Trophoblast cell (in vitro differentiated cells and primary cell): ENCODE measurements around the gene C2orf80.
A peak's percentile ranks its signal among the peaks of the same experiment; 100 is the strongest.

Experiments used
- DNase-seq, 2 donors: peaks; one replicate each; pipeline ENCODE4 v3.0.0-alpha.2; 2016
- H2AFZ ChIP-seq: 2 replicates; pipeline ENCODE4 v1.6.1; 2013; ENCODE audit warnings: low read length, moderate library complexity, mild to moderate bottlenecking; ENCODE audit not compliant: insufficient read depth, poor library complexity
- H2AK5ac ChIP-seq: 2 replicates; pipeline ENCODE4 v1.6.1; 2013; ENCODE audit warnings: mild to moderate bottlenecking, low read length
- H2BK120ac ChIP-seq: 2 replicates; pipeline ENCODE4 v1.6.1; 2013; ENCODE audit warnings: low read length, mild to moderate bottlenecking, moderate library complexity; ENCODE audit not compliant: insufficient read depth, poor library complexity
- H2BK12ac ChIP-seq: 2 replicates; pipeline ENCODE4 v1.6.1; 2013; ENCODE audit warnings: mild to moderate bottlenecking, low read length, moderate library complexity
- H2BK5ac ChIP-seq: 2 replicates; pipeline ENCODE4 v1.6.1; 2013; ENCODE audit warnings: low read length, low read depth, moderate library complexity, mild to moderate bottlenecking; ENCODE audit not compliant: poor library complexity
- H3K14ac ChIP-seq: 2 replicates; pipeline ENCODE4 v1.6.1; 2013; ENCODE audit warnings: mild to moderate bottlenecking, low read length
- H3K18ac ChIP-seq: 2 replicates; pipeline ENCODE4 v1.6.1; 2013; ENCODE audit warnings: mild to moderate bottlenecking, low read length
- H3K23ac ChIP-seq: 2 replicates; pipeline ENCODE4 v1.6.1; 2013; ENCODE audit warnings: low read length
- H3K27ac ChIP-seq: 2 replicates; pipeline ENCODE4 v1.5.1; 2013; ENCODE audit warnings: low read depth, mild to moderate bottlenecking, inconsistent platforms, low read length, moderate library complexity
- H3K27me3 ChIP-seq: 2 replicates; pipeline ENCODE4 v1.6.1; 2013; ENCODE audit warnings: inconsistent platforms, mild to moderate bottlenecking, low read length, moderate library complexity; ENCODE audit not compliant: insufficient read depth
- H3K36me3 ChIP-seq, 2 experiments: 1 replicate in 1 of 2; 2 replicates in 1 of 2; pipeline ENCODE4 v1.6.1; 2013; ENCODE audit warnings: low read length in 2 of 2, mild to moderate bottlenecking in 2 of 2, moderate library complexity in 1 of 2; ENCODE audit not compliant: insufficient read depth in 2 of 2, control insufficient read depth in 1 of 2
- H3K4ac ChIP-seq: 2 replicates; pipeline ENCODE4 v1.6.1; 2013; ENCODE audit warnings: low read depth, mild to moderate bottlenecking, low read length, moderate library complexity
- H3K4me1 ChIP-seq, 2 experiments: 1 replicate in 1 of 2; 2 replicates in 1 of 2; pipeline ENCODE4 v1.6.1; 2013; ENCODE audit warnings: low read length in 2 of 2, mild to moderate bottlenecking in 2 of 2, moderate library complexity in 1 of 2; ENCODE audit not compliant: insufficient read depth in 2 of 2, control insufficient read depth in 1 of 2
- H3K4me2 ChIP-seq: 2 replicates; pipeline ENCODE4 v1.6.1; 2013; ENCODE audit warnings: inconsistent platforms, mild to moderate bottlenecking, low read length, moderate library complexity
- H3K4me3 ChIP-seq: 2 replicates; pipeline ENCODE4 v1.5.1; 2013; ENCODE audit warnings: mild to moderate bottlenecking, low read depth, low read length, inconsistent platforms
- H3K79me1 ChIP-seq: one replicate; pipeline ENCODE4 v1.6.1; 2013; ENCODE audit warnings: low read length
- H3K79me2 ChIP-seq: 2 replicates; pipeline ENCODE4 v1.6.1; 2013; ENCODE audit warnings: low read length, mild to moderate bottlenecking; ENCODE audit not compliant: control insufficient read depth, insufficient read depth, poor library complexity
- H3K9ac ChIP-seq: 2 replicates; pipeline ENCODE4 v1.6.1; 2013; ENCODE audit warnings: mild to moderate bottlenecking, low read length
- H3K9me3 ChIP-seq: 2 replicates; pipeline ENCODE4 v1.6.1; 2013; ENCODE audit warnings: low read depth, mild to moderate bottlenecking, control low read depth, inconsistent platforms, low read length; ENCODE audit not compliant: insufficient read depth
- H4K12ac ChIP-seq: 2 replicates; pipeline ENCODE4 v1.6.1; 2013; ENCODE audit warnings: low read depth, mild to moderate bottlenecking, low read length, moderate library complexity
- H4K8ac ChIP-seq: 2 replicates; pipeline ENCODE4 v1.6.1; 2013; ENCODE audit warnings: low read depth, mild to moderate bottlenecking, low read length, moderate library complexity
- H4K91ac ChIP-seq: one replicate; pipeline ENCODE4 v1.6.1; 2013; ENCODE audit warnings: low read depth, mild to moderate bottlenecking, low read length, moderate library complexity
- WGBS: extraction: QIAGEN DNeasy Blood & Tissue Kit; methylation state at CpG from one replicate; pipeline ENCODE4 v1.1.7; 2013; ENCODE audit warnings: missing lambda C conversion rate; ENCODE audit not compliant: insufficient read length, insufficient coverage; ENCODE audit errors: extremely low coverage; 5-methylcytosine and 5-hydroxymethylcytosine counted together

The C2orf80 gene

DNA sequence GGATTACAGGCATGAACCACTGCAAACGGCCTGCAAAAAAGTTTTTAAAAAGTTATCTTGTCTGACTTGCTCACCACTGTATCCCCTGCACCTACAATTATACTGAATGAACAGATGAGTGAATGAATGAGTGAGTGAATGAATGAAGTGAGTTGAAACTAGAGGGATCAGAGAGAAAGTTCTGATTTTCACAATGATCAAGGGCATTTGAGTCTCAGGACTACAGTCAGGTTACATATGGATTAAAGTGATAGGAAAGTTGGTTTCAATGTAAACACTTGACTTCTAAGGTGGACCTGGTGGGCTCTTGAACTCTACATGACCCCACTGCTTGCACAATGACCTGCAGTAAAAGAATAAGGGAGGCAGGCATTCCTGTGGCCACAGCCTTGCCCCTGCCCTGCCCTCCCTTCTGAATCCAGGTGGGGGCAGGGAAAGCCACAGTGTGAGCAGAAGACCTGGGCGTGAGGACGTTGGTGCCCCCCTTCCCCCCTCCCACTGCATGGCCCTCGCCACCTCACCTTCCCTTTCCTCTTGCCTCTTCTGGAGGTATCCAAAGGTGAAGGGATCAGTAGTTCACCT is 10.7 kb downstream of the C2orf80 start:
- H2BK5ac ChIP-seq = no peak overlapping the region
- no peaks in the 10 kb centered on the region for H3K27me3 ChIP-seq
- H3K4me3 ChIP-seq = no peak overlapping the region
- no peak overlapping the region for H3K27ac ChIP-seq
- H4K8ac ChIP-seq = no peak overlapping the region
- no peak overlapping the region for H3K23ac ChIP-seq
- no peaks in the 10 kb centered on the region for H3K4me1 ChIP-seq
- H3K18ac ChIP-seq = no peak overlapping the region
- H4K12ac ChIP-seq = no peak overlapping the region
- no peaks in the 10 kb centered on the region for H3K79me2 ChIP-seq
- DNase-seq = no peak
- no peak overlapping the region for H4K91ac ChIP-seq
- no CpG with 5 or more reads among the region's 4 CpGs for WGBS
- H2BK120ac ChIP-seq = no peak overlapping the region
- H3K14ac ChIP-seq = no peak overlapping the region
- no peaks in the 10 kb centered on the region for H3K9me3 ChIP-seq
- H3K79me1 ChIP-seq = no peaks in the 10 kb centered on the region
- no peaks in the 10 kb centered on the region for H3K36me3 ChIP-seq
- H3K4me2 ChIP-seq = no peak overlapping the region
- no peak overlapping the region for H2AFZ ChIP-seq
- no peak overlapping the region for H3K4ac ChIP-seq
- H2BK12ac ChIP-seq = no peak overlapping the region
- H2AK5ac ChIP-seq = no peak overlapping the region
- no peak overlapping the region for H3K9ac ChIP-seq

DNA sequence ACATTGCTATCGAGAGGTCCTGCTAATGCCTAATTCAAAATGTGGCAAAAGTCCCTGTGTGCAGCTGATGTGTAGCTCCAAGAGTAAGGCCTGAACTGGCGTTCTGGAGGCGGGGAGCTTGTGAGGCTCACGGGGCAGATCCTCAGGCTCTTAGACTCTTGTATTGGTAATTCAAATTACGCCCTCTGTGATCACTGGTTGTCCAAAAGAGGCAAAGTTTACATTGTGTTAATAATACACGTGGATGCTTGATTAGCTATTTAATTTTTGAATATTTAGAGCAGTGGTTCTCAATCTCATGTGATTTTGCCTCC is 14.0 kb downstream of the C2orf80 start:
- H3K4ac ChIP-seq = no peak overlapping the region
- no peak overlapping the region for H3K4me2 ChIP-seq
- WGBS = no CpG with 5 or more reads among the region's 6 CpGs
- H3K27me3 ChIP-seq = no peaks in the 10 kb centered on the region
- H2AFZ ChIP-seq = no peak overlapping the region
- no peak overlapping the region for H3K18ac ChIP-seq
- no peaks in the 10 kb centered on the region for H3K4me1 ChIP-seq
- H4K12ac ChIP-seq = no peak overlapping the region
- H3K14ac ChIP-seq = no peak overlapping the region
- H3K79me1 ChIP-seq = no peaks in the 10 kb centered on the region
- H3K9ac ChIP-seq = no peak overlapping the region
- H3K23ac ChIP-seq = no peak overlapping the region
- no peaks in the 10 kb centered on the region for H3K36me3 ChIP-seq
- no peak overlapping the region for H2BK12ac ChIP-seq
- no peaks in the 10 kb centered on the region for H3K79me2 ChIP-seq
- H3K9me3 ChIP-seq = no peaks in the 10 kb centered on the region
- no peak overlapping the region for H4K8ac ChIP-seq
- H2BK120ac ChIP-seq = no peak overlapping the region
- no peak overlapping the region for H3K4me3 ChIP-seq
- no peak overlapping the region for H2AK5ac ChIP-seq
- DNase-seq = no peak
- H4K91ac ChIP-seq = no peak overlapping the region
- no peak overlapping the region for H2BK5ac ChIP-seq
- no peak overlapping the region for H3K27ac ChIP-seq

DNA sequence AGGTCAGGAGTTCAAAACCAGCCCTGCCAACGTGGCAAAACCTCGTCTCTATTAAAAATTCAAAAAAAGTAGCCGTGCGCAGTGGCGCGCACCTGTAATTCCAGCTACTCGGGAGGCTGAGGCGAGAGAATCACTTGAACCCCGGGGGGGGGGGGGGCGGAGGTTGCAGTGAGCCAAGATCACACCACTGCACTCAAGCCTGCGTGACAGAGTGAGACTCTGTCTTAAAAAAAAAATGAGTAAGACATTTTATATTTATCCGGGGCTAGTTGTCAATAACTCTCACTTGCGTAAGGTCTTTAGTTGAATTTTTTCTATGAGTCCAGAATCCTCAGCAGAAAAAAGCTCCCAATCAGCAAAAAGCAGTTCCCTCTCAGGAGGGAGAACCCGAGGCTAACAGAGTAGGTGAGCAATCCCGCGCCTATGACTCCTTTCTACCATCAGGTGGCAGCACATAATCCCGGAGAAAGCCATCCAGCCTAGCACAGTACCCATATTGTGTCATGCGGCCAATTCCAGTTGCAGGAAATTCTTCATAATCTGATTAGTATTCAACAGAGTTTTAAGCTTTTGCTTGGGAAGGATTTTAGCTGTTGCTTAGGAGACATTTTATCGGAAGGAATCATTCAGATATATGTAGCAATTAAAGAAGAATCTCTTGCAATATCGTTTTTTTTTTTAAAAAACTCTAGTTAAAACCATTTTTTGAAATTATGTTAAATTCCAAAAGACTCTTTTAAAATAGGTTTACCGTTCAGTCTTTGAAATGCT is 14.6 kb downstream of the C2orf80 start:
- Histone ChIP-seq H3K79me2 (no peaks in the 10 kb centered on the region), H3K36me3 (no peaks in the 10 kb centered on the region), H3K23ac (no peak overlapping the region), H3K27ac (no peak overlapping the region), H3K4me3 (no peak overlapping the region), H3K14ac (no peak overlapping the region), H3K4ac (no peak overlapping the region), H3K79me1 (no peaks in the 10 kb centered on the region), H3K18ac (no peak overlapping the region), H3K9me3 (no peaks in the 10 kb centered on the region), H2BK12ac (no peak overlapping the region), H2BK120ac (no peak overlapping the region), H4K12ac (no peak overlapping the region), H2BK5ac (no peak overlapping the region), H3K4me1 (no peaks in the 10 kb centered on the region), H3K9ac (no peak overlapping the region), H3K4me2 (no peak overlapping the region), H4K8ac (no peak overlapping the region), H2AFZ (no peak overlapping the region), H3K27me3 (no peaks in the 10 kb centered on the region), H4K91ac (no peak overlapping the region), H2AK5ac (no peak overlapping the region)
- peak; percentile 85 to 96 for DNase-seq
- no CpG with 5 or more reads among the region's 21 CpGs for WGBS

DNA sequence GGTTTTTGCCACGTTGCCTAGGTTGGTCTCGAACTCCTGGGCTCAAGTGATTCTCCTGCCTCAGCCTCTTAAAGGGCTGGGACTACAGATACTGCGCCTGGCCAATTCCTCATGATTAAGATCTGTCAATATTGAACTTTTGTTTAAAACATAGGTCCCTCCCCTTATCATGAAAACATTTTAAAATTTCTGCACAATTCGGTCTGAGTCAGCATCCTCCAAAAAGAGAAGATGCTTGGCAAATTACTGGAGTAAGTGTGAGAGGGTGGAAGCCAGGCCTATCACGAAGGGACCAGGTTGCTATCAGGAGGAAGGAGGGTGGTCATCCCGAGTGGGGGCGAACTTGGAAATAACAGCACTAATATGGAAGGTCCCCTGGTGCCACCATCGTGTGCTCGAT is 15.7 kb downstream of the C2orf80 start:
- Histone ChIP-seq H3K18ac (no peak overlapping the region), H3K4ac (no peak overlapping the region), H3K36me3 (no peaks in the 10 kb centered on the region), H3K79me2 (no peaks in the 10 kb centered on the region), H3K27ac (no peak overlapping the region), H4K91ac (no peak overlapping the region), H3K4me1 (no peaks in the 10 kb centered on the region), H3K23ac (no peak overlapping the region), H3K27me3 (no peaks in the 10 kb centered on the region), H3K79me1 (no peaks in the 10 kb centered on the region), H2AFZ (no peak overlapping the region), H4K8ac (no peak overlapping the region), H3K14ac (no peak overlapping the region), H3K4me3 (no peak overlapping the region), H2AK5ac (no peak overlapping the region), H4K12ac (no peak overlapping the region), H2BK5ac (no peak overlapping the region), H3K9me3 (no peaks in the 10 kb centered on the region), H2BK12ac (no peak overlapping the region), H2BK120ac (no peak overlapping the region), H3K9ac (no peak overlapping the region), H3K4me2 (no peak overlapping the region)
- DNase-seq = no peak
- no CpG with 5 or more reads among the region's 9 CpGs for WGBS
